Measurements from ENCODE around the gene LATS2.
A peak's percentile ranks its signal among the peaks of the same experiment; 100 is the strongest.
"Not testable (repeated sequence)": the region's sequence is repeated elsewhere in the genome, so short reads cannot be mapped to it uniquely, and the experiment has no call there.

LATS2 gene

DNA sequence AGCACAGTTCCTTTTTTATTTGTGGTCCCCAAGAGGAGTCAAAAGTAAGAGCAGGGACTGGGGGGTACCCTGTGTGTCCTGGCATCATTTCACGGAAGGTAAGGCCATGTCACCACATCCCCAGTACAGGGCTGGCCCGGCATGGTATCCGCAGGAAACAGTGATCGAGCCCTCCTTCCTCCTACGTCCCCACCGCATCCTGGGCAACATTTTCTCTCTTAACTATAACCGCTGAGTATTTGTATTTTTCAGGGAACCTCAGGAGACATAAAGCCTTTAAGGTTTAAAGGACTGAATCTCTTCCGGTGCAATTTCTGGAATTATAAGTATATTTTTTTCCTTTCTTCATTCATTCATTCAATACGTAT, 13.6 kb upstream of the LATS2 start:
- no peak for DNase-seq

DNA sequence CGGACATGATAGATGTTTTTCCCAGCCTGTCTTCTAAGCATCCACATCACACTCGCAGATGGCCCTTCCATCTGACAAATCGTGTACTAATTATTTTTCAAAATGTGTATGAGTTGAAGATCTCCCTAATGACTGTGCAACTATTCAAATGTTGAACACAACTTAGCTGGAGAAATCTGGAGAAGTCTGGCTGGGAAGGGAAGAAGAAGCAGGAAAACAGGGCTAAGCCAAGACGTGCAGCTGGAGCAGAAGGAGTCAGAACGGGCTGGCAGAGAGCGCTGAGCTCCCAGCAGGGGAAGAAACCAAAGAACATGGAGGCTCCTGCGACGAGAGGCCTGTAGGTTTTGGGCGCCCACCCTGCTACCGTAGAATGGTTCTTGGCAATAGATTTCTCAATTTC, 13.2 kb upstream of the LATS2 start:
- DNase-seq = no peak

DNA sequence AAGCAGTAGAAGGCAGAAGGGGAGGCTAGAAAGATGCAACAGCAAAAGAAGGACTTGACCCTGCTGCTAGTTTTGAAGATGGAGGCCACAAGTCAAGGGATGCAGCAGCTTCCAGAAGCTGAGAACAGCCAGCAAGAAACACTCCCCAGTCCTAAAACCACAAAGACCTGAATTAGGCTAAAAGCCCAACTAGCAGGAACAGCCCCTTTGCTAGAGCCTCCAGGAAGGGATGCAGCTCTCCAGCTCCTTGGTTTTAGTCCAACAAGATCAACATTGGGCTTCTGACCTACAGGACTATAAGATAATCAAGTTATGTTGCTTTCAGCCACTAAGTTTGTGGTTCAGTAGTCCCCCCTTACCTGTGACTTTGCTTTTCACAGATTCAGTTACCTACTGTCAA, 10.5 kb upstream of the LATS2 start:
- no peak for DNase-seq

DNA sequence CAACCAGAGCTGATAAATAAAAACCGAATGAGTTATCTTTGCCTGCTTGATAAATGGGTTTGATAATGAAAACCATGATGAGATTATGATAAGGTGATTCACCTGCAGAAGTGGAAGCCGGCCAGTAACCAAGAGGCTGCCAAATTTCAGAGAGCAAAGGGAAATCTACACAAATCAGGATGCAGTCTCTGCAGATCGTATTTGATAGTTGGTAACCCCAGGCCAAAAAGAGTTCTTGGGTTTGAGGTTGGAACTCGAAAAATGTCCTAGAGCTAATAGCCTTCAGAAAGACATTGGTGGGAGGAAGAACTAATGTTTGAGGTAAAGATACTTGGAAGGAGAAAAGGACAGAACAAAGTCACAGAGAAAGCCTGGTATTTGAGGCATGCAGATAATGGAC, 9.6 kb upstream of the LATS2 start:
- DNase-seq = no peak

DNA sequence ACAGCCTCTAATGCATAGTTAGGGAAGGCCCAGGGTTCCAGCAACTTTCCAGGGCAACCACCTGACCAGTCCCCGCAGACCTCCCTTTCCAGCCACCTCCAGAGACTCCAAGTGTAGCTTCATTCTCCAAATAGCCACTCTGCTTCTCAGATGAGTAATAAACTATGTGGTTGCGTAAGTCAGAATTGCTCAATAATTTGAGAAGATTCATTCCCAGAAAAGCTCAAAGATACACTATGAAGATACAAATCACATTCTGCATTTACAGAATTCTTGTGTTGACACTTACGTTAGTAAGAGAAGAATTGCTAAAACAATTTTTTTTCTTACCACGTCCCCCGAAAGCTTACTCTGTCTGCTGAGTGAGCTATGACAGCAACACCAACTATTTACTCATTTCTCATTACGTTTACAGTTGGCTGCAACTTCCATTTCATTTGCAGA, 8.2 kb upstream of the LATS2 start:
- DNase-seq = peak; percentile 90

DNA sequence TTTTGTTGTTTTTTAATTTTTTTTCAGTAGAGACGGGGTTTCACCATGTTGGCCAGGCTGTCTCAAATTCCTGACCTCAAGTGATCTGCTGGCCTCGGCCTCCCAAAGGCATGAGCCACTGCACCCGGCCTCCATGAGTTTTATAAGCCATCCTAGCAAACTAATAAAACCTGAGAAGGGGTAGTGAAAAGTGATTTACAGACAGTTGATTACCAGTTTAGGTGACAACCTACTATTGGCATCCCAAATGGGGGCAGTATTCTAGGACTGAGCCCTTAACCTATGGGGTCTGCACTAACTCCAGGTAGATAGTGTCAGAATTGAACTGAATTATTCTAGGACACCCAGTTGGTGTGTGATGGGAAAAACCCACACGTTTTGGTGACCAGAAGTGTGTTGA, 6.5 kb upstream of the LATS2 start:
- DNase-seq = no peak

DNA sequence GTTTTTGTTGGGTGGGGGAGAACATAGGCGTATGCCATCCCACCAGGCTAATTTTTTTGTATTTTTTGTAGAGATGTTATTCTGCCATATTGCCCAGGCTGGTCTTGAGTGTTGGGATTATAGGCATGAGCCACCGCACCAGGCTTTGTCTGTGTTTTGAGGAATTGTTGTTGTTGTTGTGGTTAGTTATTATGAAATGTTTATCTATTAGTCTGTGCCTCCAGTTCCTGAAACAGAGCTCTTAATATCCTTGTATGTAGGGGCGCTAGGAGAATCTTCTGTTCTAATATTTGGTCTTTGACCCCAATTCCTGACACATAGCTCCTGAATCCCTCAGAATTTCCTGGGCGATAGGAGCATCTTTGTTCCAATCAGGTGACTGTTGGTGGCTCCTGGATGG, 5.6 kb upstream of the LATS2 start:
- peak; percentile 56 for DNase-seq

DNA sequence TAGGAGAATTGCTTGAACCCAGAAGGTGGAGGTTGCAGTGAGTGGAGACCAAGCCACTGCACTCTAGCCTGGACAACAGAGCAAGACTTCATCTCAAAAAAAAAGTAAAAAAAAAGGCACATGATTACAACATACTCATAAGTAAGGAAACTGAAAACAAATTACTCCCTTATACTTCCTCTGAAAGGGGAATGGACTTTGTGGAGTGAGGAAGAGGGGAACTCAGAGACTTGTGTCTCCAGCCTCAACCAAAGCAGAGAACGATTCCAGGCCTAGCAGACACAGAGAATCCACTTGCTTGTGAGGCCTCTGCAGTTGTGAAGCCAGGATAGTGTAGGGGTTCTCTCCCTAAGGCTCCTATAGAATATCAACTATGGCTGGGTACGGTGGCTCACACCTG, 4.3 kb upstream of the LATS2 start:
- peak; percentile 88 for DNase-seq

DNA sequence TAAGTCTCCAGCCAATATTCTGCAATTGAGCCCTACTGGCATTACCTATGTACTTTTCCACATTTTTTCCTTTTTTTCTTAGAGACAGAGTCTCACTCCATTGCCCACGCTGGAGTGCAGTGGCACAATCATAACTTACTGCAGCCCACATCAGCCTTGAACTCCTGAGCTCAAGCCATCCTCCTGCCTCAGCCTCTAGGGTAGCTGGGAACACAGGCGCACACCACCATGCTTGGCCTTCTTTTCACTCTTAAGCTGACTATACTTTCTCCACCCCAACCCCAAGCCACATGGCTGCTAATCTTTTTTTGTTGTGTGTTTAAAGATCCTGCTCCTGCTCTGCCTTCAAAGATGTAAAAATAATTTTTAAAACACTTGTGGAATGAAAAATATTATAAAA, 1.6 kb upstream of the LATS2 start:
- DNase-seq = no peak

DNA sequence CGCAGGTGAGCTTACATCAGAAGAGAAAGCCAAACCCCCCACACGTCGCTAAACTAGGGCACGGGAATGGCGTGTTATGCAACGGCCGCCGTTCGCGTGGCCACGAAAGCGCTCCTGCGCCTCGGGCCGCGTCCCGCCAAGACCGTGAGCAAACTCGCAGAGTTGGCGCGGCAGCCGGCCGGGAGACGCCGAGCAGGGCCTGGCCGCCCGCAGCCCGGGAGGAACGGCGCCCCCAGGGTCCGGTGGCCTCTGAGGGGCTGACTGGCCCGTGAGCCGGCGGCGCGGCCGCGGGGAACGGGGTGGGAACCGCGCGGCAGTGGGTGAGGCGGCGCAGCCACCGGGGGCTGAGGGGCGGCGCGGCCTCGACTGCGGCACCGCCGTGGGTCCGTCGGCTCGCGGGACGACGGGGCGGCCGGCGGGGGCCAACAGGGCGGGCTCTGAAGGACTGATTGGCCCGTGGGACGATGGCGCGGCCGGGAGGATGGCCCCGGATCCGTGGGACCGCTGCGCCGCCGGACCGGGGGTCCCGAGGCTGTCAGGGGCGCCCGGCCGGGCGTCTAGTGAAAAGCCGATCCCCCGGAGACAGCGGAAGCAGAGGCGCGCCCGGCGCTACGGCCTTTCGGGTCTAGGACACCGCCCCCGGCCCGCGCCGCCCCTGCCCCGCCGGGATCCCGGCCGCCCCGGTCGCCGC, 903 bp downstream of the LATS2 start:
- peak; percentile 37 for DNase-seq

DNA sequence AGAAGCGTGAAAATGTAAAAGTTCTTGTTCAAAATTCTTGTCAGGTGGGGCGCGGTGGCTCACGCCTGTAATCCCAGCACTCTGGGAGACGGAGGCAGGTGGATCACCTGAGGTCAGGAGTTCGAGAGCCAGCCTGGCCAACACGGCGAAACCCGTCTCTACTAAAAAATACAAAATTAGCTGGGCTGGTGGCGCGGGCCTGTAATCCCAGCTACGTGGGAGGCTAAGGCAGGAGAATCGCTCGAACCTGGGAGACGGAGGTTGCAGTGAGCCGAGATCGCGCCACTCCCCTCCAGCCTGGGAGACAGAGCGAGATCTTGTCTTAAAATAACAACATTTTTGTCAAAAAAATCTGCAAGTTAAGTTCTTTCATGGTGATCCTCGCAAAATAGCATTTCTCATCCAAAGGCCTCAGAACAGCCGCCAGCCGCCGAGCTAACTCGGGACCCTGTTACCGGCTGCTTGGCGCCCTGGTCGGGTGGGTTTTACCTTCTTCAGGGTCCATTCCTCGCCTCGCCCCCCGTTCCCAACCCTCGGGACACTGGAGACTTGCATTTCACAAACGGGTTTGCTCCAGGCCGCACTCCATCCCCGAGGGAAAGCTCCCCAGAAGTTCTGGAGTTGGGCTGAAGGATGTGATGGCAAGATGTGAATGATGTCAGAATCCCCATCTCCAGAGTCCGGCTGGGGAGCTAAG, 1.6 kb downstream of the LATS2 start:
- DNase-seq = no peak

DNA sequence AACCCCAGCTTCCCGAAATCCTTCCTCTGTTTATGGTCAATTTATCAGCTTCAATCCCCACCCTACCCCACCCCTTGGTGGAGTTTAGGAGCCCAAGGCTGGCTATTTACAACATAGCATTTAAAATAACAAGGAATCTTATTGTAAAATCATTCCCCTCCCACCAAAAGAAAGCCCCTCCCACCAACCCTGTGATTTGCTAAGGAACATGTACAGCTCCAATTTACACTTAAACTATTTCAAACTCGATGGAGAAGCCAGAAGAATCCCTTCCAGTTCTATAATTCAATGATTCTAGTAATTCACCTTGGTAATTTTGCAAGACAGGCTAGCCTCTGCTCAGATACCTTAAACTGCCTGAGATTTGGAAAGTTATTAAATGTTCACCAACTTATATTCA, 3.0 kb downstream of the LATS2 start:
- DNase-seq = no peak

DNA sequence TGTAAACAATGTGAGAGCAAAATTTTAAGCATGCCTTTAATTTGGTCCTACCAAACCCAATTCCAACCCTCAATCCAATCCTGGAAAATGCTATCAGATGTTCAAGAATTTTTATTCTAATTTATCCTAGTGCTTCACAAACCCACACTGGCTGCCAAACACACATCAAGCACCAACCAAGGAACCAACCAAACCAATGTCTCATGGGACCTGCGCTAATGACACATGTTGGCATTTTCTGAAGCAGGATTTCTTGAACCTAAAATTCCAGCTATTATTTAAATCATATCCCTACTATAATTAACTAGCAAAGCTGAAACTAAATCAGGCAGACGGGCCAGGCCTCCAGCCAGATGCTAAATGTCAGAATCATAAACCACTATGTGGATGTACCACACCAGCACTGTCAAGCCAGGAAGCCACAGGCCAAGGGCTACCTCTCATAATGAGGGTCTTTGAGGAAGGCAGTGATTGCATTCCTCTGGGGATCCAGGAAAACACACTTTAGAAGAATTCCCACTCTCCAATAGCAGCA, 5.8 kb downstream of the LATS2 start:
- no peak for DNase-seq

DNA sequence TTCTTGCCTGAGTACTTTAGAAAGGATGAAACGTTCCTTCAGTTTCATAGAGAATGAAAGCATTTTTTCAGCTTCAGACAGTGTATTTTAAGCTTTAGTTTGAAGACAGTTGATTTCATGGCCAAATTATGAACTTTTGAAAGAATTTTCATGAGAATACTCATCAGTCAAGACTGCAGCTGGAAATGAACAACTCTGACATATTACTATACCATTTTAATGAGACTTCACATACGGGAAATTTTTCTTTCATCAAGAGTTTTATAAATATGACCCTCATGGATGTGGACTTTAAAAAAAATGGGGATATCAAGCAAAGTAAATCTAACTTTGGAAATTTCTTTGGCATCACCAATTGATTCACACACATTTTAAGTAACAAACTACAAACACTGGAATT, 6.4 kb downstream of the LATS2 start:
- DNase-seq = no peak

DNA sequence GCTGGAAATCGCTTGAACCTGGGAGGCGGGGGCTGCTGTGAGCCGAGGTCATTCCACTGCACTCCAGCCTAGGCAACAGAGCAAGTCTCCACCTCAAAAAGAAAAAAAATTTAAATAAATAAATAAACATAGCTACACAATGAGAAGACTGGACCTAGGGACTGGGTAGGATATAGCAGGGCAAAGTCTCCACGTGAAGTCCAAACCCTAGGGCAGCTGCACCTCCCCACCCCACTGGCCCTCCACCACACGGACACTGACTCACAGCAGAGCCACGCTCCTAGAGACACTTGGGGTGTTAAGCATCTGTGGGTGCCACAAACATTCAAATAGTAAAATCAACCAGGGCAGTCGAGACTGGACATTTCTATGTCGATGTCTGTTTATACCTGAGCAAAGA, 7.1 kb downstream of the LATS2 start:
- DNase-seq = no peak

DNA sequence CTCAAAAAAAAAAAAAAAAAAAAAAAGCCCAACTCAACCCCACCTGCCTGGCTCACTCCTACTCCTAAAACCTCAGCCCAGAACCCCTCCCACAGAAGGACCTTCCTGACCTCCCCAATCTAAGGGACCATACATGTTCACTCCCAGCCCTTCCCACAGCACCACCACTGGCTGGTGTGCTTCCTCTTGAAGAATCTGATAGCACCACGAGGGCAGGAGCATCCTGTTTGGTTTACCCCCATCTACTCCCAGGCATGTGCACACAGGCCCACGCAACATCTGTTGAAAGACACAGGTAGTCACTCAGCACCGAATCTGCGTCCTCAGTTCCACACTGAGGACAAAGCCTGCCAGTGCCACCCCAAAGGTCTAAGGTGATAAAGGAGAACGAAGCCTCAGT, 8.2 kb downstream of the LATS2 start:
- no peak for DNase-seq

DNA sequence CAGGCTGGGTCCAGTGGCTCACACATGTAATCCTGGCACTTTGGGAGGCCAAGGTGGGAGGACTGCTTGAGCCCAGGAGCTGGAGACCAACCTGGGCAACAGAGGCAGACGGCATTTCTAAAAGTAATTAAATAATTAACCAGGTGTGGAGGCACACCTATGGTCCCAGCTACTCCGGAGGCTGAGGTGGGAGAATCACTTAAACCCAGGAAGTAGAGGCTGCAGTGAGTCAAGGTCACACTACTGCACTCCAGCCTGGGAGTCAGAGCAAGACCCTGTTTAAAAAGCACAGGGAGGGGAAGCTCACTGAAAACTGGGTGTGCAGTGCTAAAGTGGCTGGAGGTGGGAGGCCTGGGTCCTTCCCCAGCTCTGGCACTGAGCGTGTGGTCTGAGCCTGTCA, 9.7 kb downstream of the LATS2 start:
- DNase-seq = no peak

DNA sequence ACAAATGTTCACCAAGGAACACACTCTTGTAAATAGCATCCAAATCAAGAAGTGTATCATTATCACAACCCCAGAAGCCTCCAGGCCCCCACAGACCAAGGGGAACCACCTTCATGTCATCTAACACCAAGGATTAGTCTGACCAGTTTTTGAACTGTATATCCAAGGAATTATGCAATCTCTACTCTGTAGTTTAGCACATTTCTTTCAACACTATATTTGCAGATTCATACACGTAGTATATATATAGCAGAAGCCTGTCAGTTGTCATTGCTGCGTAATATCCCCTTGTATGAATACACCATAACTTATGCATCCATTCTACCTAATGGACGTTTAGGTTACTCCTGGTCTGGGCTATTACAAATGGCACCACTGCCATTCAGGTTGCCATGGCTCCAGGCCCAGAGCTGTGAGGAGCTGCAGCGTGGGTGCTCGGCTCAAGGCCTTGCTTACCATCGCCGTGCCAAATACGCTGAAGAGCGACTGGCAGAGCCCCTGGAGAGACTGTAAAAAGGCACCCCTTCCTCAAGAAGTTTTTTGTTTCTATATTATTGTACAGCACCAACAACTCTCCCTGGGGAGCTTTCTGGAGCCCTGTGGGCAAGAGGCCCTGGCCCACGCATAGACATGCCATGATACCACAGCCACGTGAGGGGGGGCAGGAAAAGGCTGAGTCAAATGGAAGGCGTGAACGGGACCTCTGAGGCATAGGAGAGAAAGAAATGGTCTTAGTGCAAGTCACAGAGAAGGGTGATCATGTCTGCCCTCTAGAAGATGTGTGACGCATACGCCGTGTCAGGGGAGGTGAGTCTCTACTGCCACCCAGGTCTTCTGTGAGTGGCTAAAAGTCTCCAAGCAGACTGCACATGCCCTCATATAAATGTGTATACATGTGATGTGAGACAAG, 10.8 kb downstream of the LATS2 start:
- DNase-seq = peak; percentile 36

DNA sequence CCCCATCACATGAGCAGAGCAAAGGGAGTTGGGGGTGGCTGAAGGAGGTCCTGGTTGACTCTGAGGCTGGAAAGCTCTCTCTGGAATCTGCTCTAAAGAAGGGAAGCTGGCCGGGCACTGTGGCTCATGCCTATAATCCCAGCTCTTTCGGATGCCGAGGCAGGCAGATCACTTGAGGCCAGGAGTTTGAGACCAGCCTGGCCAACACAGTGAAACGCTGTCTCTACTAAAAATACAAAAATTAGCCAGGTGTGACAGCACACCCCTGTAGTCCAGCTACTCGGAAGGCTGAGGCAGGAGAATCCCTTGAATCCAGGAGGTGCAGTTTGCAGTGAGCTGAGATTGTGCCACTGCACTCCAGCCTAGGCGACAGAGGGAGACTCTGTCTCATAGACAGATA, 11.7 kb downstream of the LATS2 start:
- DNase-seq = not testable (repeated sequence)

DNA sequence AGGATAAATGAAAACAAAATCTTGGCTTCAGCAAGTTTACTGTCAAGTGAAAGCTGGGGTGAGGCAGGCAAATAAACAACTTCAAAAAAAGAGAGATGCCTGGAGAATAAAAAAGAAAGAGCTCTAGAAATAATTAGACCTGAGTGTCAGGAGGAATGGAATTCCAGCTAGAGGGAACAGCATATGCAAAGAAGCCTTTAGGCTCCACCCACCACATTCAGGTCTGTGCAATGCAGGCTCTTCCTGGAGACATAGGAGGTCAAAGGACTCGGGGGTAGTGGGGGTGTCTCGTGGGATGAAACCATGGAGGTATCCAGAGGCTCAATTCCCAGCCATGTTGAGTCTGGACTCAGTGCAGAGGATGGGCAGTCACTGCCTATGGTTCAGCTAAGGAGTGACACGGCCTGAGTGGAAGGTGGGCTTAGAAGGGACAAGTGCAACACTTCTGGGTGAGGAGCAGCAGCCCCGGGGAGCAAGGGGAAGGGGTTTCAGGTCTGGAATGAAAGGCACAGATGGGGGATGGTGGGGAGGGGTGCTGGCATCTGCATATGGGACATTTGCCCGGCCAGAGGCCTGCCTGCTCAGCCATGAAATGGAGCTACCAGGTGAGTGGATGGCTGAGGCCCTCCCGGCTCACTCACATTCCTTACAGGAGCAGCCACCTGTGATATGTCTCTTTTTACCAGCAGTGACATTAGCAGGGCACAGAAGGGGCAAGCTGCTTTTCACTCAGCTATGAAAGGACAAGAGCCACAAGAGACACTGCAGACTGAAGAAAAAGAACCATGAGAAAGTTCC, 12.3 kb downstream of the LATS2 start:
- DNase-seq = no peak

DNA sequence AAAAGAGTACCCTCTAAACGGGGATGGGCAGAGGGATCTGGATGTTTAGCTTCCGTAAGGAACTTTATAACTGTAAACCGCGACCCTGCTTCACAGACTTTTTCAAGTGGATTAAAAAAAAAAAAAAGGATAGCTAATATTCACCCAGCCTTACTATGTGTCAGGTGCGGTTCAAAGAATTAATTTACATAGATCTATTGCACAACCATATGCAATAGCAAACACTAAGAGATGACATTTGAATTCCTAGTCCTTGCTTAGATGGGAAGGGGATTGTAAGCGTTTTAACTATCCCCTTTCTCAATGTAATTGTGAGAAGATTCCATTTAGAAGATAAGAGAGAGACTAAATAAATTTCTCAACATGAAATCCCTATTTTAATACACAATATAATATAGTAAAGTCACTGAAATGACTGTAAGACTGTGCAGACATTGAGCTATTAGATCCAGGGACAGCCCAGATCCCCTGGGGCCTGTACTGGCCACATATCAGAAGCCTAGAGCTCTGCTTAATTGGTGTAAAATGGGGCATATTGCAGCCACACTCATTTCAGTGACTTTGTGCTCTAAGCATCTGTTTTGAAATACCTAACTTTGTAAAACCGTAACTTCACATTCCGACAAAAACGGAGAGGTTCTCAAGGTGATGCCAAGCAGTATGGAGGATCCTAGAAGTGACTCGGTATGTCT, 13.6 kb downstream of the LATS2 start:
- DNase-seq = no peak

DNA sequence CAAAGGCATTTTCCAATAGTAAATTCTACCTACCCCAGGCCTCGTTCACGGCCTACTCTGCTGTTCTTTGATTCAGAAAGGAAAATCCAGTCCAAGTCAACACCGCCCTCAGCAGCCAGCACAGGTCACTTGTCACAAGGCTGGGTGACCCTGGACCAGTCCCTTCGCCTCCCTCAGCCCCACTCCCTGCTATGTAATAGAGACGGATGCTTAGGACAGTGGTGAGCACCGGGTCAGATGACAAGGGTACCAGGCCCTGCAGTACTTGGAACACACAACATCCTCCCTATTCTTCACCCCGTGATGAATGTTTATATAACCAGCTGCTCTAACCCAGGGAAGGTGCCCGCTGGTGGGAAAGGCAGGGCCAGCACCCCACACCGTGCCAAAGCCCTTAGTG, 14.3 kb downstream of the LATS2 start:
- DNase-seq = no peak

Measured in inflammatory macrophage treated with lipopolysaccharide for 4 hours (primary cell).